HG02938 (cell line): ENCODE measurements around the gene TMEM45B.
"Not testable (repeated sequence)": the region's sequence is repeated elsewhere in the genome, so short reads cannot be mapped to it uniquely, and the experiment has no call there.

Experiments used
- ATAC-seq: cut with Tn5 transposase; IDR thresholded peaks from one replicate; pipeline ENCODE4 v1.9.1; 2021; ENCODE audit warnings: mild to moderate bottlenecking, moderate library complexity; ENCODE audit not compliant: unreplicated experiment

The TMEM45B gene

GRCh38 chr11:129804012-129804411 lies 11.6 kb upstream of the TMEM45B start:
- ATAC-seq: no peak

- ATAC-seq: not testable (repeated sequence)
These were observed 7.4 kb upstream of the TMEM45B start for GRCh38 chr11:129808241-129808640.

- ATAC-seq: no peak
These were observed 2.3 kb upstream of the TMEM45B start for GRCh38 chr11:129813231-129813791.

DNA sequence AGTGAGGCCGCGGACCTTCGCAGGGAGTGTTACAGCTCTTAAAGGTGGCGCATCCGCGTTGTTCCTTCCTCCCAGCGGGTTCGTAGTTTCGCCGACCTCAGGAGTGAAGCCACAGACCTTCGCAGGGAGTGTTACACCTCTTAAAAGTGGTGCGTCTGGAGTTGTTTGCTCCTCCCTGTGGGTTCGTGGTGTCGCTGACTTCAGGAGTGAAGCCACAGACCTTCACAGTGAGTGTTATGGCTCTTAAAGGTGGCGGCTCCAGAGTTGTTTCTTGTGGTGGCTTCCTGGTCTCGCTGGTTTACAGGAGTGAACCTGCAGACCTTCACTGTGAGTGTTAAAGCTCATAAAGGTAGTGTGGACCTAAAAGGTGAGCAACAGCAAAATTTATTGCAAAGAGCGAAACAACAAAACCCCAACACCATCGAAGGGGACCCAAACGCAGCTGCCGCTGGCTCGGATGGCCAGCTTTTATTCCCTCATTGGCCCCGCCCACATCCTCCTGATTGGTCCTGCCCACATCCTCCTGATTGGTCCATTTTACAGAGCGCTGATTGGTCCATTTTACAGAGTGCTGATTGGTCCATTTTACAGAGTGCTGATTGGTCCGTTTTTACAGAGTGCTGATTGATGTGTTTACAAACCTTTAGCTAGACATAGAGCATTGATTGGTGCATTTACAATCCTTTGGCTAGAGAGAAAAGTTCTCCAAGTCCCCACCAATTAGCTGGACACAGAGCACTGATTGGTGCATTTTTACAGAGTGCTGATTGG lies 1.2 kb upstream of the TMEM45B start:
- no peak for ATAC-seq

DNA sequence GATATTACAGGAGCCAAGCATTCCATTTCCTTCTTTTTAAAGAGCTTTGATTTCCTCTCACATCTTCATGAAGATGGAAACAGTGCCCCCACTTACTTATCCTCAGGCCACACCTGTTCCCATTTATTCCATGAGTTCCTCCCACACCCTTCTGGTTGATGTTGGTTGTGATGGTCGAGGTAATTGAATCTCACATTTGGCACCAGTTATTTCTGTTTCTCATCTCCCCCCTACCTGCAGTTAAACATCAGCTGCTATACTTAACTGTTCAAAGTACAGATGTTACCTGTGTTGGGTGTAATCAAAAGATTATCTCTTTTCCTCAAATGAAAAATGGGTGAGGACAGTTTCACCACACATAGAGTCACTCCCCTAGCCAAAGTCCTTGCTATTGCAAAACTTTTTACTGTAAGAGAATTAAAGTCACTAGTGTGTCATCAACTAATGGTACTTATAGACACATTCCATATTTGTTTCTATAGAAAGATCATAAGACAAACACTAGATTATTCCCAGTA lies 1.9 kb downstream of the TMEM45B start:
- no peak for ATAC-seq

- ATAC-seq: not testable (repeated sequence)
These were observed 2.6 kb downstream of the TMEM45B start for GRCh38 chr11:129818236-129818635.

DNA sequence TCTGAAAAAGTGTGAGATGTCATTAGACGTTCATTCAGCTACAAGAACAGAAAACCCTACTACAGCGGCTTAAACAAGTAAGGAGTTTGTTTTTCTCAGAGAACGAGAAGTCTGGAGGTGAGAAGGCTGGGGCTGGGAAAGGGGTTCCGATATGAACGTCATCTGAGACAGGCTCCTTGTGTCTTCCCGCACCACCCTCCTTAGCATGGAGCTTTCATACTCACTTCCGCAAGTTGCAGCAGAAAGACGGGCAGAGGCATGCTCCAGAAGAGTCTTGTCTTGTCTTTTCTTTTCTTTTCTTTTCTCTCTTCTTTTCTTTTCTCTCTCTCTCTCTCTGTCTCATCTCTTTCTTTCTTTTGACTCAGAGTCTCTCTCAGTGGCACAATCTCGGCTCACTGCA lies 3.6 kb downstream of the TMEM45B start:
- ATAC-seq: no peak

- ATAC-seq: not testable (repeated sequence)
These were observed 4.6 kb downstream of the TMEM45B start for GRCh38 chr11:129820228-129820627.

DNA sequence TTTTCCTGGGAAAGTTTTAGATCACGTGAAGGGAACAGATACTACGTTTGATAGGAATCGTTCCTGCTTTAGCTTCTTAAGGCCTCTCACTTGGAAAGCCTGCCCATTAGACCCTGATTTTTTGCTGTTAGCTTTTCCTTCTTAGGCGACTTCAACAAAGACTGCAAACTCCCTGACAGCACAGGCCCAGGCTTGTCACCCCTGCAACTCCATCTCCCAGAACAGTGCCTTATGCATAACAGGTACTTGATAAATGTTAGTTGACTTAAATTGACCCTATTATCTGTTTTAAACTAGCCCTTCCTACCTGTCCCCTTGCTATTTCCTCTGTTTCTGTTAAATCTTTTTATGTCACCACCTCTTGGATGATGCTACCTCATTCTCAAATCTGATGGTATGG lies 7.6 kb downstream of the TMEM45B start:
- ATAC-seq: not testable (repeated sequence)

DNA sequence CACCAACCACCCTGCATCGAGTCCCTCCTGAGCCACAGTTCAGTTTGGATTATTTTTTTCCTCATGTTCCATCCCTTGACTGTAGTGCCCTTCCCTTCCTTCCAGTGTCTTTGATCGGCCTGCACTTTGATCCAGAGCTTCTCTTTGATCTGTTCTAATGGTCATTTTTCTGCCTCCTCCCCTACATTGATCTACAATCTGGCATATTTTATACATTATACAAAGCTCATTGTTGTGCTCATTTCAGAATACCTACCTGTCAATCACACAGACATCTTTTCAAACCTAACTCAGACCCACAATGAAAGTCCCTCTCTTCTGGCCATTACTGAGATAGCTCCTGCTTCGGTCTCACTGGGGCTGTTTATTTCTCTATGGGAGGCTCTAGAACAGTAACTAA lies 8.2 kb downstream of the TMEM45B start:
- ATAC-seq: not testable (repeated sequence)

- no peak for ATAC-seq
These were observed 9.7 kb downstream of the TMEM45B start for GRCh38 chr11:129825380-129825779.

GRCh38 chr11:129828301-129828836 lies 12.7 kb downstream of the TMEM45B start:
- no peak for ATAC-seq

DNA sequence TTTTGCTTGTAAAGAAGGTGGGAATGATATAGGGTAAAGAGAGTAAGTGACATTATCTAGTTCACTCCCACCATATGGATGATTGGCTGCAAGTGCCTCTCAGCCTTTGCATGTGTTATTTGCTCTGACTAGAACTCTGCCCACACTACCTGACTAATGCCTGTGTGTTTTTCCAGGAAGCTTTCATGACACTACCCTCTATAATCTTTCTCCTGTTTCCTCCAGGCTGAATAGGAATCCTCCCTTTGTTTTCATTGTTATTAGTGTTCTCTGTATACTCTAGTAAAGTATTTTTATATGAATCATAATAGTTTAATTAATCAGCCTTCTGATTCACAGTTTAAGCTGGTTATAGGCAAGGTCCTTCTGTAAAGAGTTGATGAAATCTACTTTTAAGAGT lies 13.8 kb downstream of the TMEM45B start:
- not testable (repeated sequence) for ATAC-seq

GRCh38 chr11:129831227-129831626 lies 15.6 kb downstream of the TMEM45B start:
- ATAC-seq: not testable (repeated sequence)

GRCh38 chr11:129833260-129833659 lies 17.6 kb downstream of the TMEM45B start:
- not testable (repeated sequence) for ATAC-seq

DNA sequence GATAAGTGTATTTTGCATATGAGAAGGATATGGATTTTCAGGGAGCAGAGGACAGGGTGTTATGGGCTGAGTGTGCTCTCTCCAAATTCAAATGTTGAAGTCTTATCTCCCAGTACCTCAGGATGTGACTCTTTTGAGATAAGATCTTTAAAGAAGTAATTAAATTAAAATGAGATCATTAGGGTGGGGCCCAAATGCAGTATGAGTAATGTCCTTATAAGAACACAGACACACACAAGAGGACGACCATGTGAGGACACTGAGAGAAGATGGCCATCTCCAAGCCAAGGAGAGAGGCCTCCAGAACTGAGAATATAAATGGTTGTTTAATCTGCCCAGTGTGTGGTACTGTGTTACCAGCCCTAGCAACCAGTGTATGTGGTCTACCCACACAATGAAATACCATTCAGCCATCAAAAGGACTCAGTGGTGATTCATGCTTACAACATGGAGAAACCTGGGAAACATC lies 20.8 kb downstream of the TMEM45B start:
- ATAC-seq: not testable (repeated sequence)

- no peak for ATAC-seq
These were observed 21.3 kb downstream of the TMEM45B start for GRCh38 chr11:129836979-129837378.

DNA sequence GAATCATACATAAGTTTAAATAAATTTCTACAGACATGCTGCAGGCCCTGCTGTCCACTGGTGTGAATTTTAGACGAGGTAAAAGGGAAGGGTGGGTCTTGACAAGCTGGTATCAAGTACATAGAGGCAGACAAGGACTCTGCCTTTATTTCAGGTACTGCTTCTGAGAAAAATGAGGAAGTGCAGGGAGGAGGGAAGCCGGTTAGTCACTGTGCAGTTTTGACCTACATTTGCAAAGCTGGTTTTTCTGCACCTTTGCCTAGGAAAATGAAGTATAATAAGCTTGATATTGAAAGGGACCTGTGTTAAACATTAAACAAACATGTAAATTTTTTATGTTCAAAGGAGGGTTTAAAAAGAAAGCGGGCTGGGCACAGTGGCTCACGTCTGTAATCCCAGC lies 24.6 kb downstream of the TMEM45B start:
- ATAC-seq: no peak

GRCh38 chr11:129842138-129842537 lies 26.5 kb downstream of the TMEM45B start:
- no peak for ATAC-seq

DNA sequence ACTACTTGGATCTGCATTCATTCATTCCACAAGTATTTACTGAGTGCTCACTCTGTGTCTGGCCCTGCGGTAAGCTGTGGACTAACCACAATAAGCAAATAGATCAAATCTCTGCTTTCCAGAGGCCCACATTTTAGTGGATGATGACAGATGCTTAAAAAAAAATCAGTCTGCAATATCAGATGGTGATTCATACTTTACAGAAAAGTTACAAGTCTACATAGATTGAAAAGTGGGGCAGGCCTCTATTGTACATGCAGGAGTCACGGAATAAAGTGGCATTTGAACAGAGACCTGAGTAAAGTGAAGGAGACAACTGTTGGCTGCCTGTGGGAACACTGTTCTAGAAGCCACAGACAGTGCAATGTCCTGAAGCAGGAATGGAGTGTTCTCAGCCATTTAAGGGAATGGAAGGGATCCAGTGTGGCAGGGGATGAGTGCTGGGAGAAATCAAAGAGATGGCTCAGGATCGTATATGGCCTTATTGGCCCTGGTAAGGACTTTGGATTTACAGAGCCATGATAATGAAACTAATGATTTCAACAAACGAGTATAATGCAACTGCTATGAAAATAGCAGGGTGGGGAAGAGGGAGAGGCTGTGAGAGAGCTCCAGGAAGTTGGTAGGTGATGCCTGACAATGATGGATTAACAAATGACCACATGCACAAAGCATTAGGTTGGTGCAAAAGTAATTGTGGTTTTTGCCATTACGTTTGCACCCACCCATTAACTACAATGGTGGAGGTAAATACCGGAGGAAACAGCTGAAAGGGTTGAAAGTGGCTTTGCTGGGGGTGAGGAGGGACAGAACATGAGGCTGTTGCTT lies 31.1 kb downstream of the TMEM45B start:
- ATAC-seq: no peak

GRCh38 chr11:129847361-129847760 lies 31.7 kb downstream of the TMEM45B start:
- not testable (repeated sequence) for ATAC-seq
